BE2C (cell line): Measurements from ENCODE around the gene MFF.

Source experiments
- DNase-seq: peaks from one replicate; pipeline ENCODE4 v3.0.0-alpha.2; 2020
- H3K27me3 ChIP-seq: fragments of 250-450 bp; sonication (Bioruptor Pico); 2 replicates; pipeline ENCODE4 v1.5.1; 2020; ENCODE audit warnings: mild to moderate bottlenecking
- H3K36me3 ChIP-seq: fragments of 250-450 bp; sonication (Bioruptor Pico); 2 replicates; pipeline ENCODE4 v1.5.1; 2020; ENCODE audit warnings: mild to moderate bottlenecking
- H3K4me1 ChIP-seq: fragments of 250-450 bp; sonication (Bioruptor Pico); 2 replicates; pipeline ENCODE4 v1.5.1; 2020
- H3K4me3 ChIP-seq: 2 replicates; pipeline ENCODE4 v1.5.1; 2011; ENCODE audit warnings: low read depth, low read length
- H3K9me3 ChIP-seq: fragments of 250-450 bp; sonication (Bioruptor Pico); 2 replicates; pipeline ENCODE4 v1.5.1; 2020
- TF ChIP-seq, protein P1 (sequence below): IDR thresholded peaks from 2 replicates; pipeline ENCODE4 v1.5.1; 2012; ENCODE audit warnings: mild to moderate bottlenecking, low read depth, low read length

MFF gene

DNA sequence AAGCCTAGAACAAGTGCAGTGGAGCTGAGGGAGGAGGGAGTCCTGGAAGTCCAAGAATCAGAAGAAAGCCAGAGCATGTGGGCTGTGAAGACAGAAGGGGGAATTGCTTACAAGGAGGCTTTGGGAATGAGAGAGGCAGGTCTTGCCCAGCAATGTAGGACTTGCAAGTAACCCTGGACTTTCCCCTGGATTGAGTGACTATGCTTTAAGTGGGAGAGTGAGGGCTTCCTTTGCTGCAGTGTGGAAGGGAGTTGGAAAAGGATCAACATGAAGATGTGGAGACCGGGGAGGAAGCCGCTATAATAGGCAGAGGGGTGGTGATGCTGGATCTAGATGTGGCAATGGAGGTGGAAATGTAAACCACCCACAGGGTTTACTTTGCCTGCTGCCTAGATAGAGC is 76.5 kb downstream of the MFF start:
- TF ChIP-seq, protein P1, sequence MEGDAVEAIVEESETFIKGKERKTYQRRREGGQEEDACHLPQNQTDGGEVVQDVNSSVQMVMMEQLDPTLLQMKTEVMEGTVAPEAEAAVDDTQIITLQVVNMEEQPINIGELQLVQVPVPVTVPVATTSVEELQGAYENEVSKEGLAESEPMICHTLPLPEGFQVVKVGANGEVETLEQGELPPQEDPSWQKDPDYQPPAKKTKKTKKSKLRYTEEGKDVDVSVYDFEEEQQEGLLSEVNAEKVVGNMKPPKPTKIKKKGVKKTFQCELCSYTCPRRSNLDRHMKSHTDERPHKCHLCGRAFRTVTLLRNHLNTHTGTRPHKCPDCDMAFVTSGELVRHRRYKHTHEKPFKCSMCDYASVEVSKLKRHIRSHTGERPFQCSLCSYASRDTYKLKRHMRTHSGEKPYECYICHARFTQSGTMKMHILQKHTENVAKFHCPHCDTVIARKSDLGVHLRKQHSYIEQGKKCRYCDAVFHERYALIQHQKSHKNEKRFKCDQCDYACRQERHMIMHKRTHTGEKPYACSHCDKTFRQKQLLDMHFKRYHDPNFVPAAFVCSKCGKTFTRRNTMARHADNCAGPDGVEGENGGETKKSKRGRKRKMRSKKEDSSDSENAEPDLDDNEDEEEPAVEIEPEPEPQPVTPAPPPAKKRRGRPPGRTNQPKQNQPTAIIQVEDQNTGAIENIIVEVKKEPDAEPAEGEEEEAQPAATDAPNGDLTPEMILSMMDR: no peak
- Histone ChIP-seq H3K27me3 (no peaks in the 10 kb centered on the region), H3K4me1 (no peaks in the 10 kb centered on the region), H3K36me3 (no peaks in the 10 kb centered on the region), H3K9me3 (no peaks in the 10 kb centered on the region), H3K4me3 (no peak overlapping the region)
- DNase-seq: no peak

DNA sequence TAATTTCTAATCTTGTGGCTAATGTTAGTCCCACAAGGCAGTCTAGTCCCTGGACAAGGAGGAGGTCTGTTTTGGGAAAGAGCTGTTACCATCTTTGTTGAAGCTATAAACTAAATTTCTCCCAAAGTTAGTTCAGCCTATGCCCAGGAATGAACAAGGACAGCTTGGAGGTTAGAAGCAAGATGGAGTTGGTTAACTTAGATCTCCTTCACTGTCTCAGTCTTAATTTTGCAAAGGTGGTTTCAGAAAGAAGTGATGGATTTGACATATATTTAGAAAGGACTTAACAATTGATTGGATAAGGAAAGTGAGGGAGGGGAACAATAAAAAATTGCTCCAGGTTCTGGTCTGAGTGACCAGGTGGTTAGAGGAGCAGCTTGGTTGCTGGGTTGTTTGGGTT is 77.3 kb downstream of the MFF start:
- H3K4me1 ChIP-seq: no peaks in the 10 kb centered on the region
- no peak for DNase-seq

DNA sequence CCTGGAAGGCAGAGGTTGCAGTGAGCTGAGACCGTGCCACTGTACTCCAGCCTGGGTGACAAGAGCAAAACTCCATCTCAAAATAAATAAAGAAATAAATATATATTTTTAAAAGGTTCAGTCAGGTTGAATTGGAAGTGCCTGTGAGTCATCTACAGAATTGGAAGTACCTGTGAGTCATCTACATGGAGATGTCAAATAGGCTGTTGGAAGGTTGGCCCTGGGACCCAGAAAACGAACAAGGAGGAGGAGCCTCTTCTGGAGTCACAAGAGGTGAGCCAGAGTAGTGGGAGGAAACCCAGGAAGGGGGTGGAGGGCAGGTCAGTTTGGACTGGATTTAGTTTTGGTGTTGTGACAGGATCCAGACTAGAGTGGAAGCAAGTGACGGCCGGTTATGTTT is 77.9 kb downstream of the MFF start:
- DNase-seq: no peak
- TF ChIP-seq, protein P1: no peak
- H3K4me1 ChIP-seq: no peaks in the 10 kb centered on the region
- H3K36me3 ChIP-seq: no peaks in the 10 kb centered on the region
- no peak overlapping the region for H3K4me3 ChIP-seq
- no peaks in the 10 kb centered on the region for H3K9me3 ChIP-seq
- no peaks in the 10 kb centered on the region for H3K27me3 ChIP-seq

More for the DNA sequence above, 77.3 kb downstream of the MFF start:
- no peak overlapping the region for H3K4me3 ChIP-seq
- H3K9me3 ChIP-seq: no peaks in the 10 kb centered on the region
- H3K36me3 ChIP-seq: no peaks in the 10 kb centered on the region
- TF ChIP-seq, protein P1: no peak
- H3K27me3 ChIP-seq: no peaks in the 10 kb centered on the region

DNA sequence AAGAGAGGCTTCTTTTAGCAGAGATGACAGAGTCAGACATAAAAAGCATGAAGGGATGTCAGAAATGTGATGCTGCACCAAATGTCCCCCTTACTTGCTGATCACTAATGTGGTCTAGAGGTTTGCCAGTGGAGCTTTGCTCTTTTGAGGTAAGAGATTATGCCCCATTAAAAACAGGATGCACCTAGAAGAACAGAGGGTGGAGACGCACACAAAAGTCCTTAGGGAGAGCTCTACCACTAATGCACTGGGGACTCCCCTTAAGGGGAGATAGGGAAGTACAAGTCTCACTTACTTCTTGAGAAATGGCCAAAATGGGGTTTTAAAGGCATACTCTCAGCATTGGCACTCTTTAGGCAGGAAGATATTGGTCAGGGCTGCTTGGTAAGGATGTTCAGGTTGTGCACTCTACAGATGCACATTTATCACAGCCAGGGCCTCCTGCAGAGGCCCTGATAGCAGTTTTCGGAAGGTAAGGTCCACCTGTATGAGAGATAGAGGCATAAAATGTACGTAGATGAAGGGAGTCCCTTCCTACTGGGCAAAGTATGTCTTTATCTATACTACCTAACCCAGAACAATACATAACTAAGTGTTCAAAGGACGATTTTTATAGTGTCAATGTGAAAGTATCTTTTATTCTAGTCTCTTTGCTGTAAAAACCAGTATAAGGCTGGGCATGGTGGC is 79.7 kb downstream of the MFF start:
- Histone ChIP-seq H3K27me3 (no peaks in the 10 kb centered on the region), H3K4me1 (no peaks in the 10 kb centered on the region), H3K4me3 (no peak overlapping the region), H3K9me3 (no peaks in the 10 kb centered on the region), H3K36me3 (no peaks in the 10 kb centered on the region)
- DNase-seq: no peak
- TF ChIP-seq, protein P1: no peak

DNA sequence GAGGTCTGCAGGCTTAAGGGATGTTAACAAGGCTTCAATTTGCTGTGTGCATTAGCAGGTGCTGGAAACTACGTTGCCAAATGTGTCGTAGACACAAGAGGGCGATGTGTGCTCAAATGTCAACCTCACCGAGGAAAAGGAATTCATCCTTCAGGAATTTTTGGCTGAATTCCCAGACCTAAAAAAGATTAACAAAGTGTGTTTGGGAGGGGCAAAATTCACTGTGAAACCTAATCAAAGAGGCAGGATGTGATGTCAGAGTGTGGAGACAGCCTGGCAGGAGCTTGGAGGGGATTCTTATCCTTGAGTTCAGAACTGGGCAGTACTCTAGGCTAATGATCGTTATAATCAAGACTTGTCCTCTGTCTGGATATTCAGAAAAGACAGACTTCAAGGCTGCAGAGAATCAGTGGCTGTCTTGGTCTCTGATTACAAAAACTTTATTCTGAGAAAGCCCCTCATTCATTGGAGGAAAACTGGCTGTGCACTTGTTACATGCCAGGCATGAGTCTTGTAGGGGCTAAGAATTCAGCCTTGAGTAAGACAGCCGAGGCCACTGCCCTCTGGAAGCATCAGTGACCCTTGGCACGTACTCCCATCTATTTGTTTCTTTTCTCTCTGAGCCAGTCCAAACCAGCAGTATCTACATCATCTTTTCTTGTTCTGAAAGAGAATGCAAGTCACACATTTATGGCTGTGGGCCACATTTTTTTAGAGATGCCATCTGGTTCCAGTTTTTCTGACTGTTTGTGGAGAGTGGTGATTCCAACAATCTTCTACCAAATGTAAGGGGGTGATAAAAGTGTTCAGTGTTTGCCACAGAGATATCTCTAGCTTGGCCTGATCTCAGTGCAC is 81.4 kb downstream of the MFF start:
- Histone ChIP-seq H3K4me3 (no peak overlapping the region), H3K4me1 (no peaks in the 10 kb centered on the region), H3K9me3 (no peaks in the 10 kb centered on the region), H3K27me3 (no peaks in the 10 kb centered on the region), H3K36me3 (no peaks in the 10 kb centered on the region)
- TF ChIP-seq, protein P1: peak; percentile 89
- peak; percentile 66 for DNase-seq
